ENCODE measurements around the gene TBC1D22A.
"Not testable (repeated sequence)": the region's sequence is repeated elsewhere in the genome, so short reads cannot be mapped to it uniquely, and the experiment has no call there.

DNA sequence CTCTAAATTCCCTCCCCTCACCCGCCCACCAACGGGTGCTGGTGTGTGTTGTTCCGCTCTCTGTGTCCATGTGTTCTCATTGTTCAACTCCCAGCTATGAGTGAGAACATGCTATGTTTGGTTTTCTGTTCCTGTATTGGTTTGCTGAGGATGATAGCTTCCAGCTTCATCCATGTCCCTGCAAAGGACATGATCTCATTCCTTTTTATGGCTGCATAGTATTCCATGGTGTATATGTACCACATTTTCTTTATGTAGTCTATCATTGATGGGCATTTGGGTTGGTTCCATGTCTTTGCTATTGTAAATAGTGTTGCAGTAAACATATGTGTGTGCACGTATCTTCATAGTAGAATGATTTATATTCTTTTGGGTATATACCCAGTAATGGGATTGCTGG lies 54.9 kb downstream of the TBC1D22A start:
- not testable (repeated sequence) for TF ChIP-seq CTCF (IDR thresholded peaks at IDR 0.05; ENCODE audit: low read length); EZH2 (IDR thresholded peaks at IDR 0.05; ENCODE audit: borderline replicate concordance, low read length)
